Renal cortex interstitium (tissue), 11 donors: ENCODE measurements around the gene PAX6. TPM values are rescaled to one million over a fixed set of nuclear protein-coding genes. Genes with fewer than 3 reads are reported as not detected.

Experiments
- DNase-seq, 11 donors: peaks; one replicate each; pipeline ENCODE4 v3.0.0-alpha.2; 2013; ENCODE audit warnings: low read depth in 9 of 11, low spot score in 4 of 11; ENCODE audit errors: extremely low read depth in 1 of 11
- polyA plus RNA-seq, 3 donors: library from polyadenylated mRNA; unstranded; fragments of 120-200 nt; gene quantifications; one replicate each; pipeline ENCODE4 v1.2.1, GENCODE V29; 2013; ENCODE audit not compliant: insufficient read length in 3 of 3

The PAX6 gene
- polyA plus RNA-seq, 3 donors, result 0.06 TPM; not detected in 2

- no peak for DNase-seq
Observed at GRCh38 chr11:31823644-31824331, 12.7 kb upstream of the PAX6 start.

- no peak for DNase-seq
Observed at GRCh38 chr11:31822927-31823643, 12.0 kb upstream of the PAX6 start.

- DNase-seq, result no peak
Observed at GRCh38 chr11:31822175-31822926, 11.2 kb upstream of the PAX6 start.

GRCh38 chr11:31821766-31822165, 10.6 kb upstream of the PAX6 start:
- DNase-seq, result no peak

GRCh38 chr11:31821235-31821764, 10.2 kb upstream of the PAX6 start:
- no peak for DNase-seq

- DNase-seq, result no peak
Observed at GRCh38 chr11:31820438-31820818, 9.3 kb upstream of the PAX6 start.

GRCh38 chr11:31819621-31820437, 8.7 kb upstream of the PAX6 start:
- DNase-seq, result no peak

- DNase-seq, result no peak
Observed at GRCh38 chr11:31818874-31819331, 7.8 kb upstream of the PAX6 start.

- no peak for DNase-seq
Observed at GRCh38 chr11:31818425-31818755, 7.3 kb upstream of the PAX6 start.

- no peak for DNase-seq
Observed at GRCh38 chr11:31817621-31818424, 6.7 kb upstream of the PAX6 start.

GRCh38 chr11:31817054-31817620, 6.0 kb upstream of the PAX6 start:
- no peak for DNase-seq

- no peak for DNase-seq
Observed at GRCh38 chr11:31816468-31817053, 5.4 kb upstream of the PAX6 start.

- no peak for DNase-seq
Observed at GRCh38 chr11:31815711-31816467, 4.8 kb upstream of the PAX6 start.

- no peak for DNase-seq
Observed at GRCh38 chr11:31814176-31814868, 3.2 kb upstream of the PAX6 start.

GRCh38 chr11:31813391-31814175, 2.5 kb upstream of the PAX6 start:
- DNase-seq, result no peak
